Measurements from ENCODE around the gene SPAG6.
"Not testable (repeated sequence)": the region's sequence is repeated elsewhere in the genome, so short reads cannot be mapped to it uniquely, and the experiment has no call there.

Gene SPAG6

GRCh38 chr10:22369434-22370072 is 24.3 kb downstream of the SPAG6 start:
- Mint-ChIP-seq H3K9me3 (no peaks in the 10 kb centered on the region), H3K4me1 (peaks cover 38% of the 10 kb centered on the region), H3K36me3 (peaks cover 4% of the 10 kb centered on the region), H3K4me3 (no peak overlapping the region), H3K27ac (no peak overlapping the region), H3K27me3 (peaks cover 3% of the 10 kb centered on the region)

- Mint-ChIP-seq H3K27ac (no peak overlapping the region), H3K4me3 (no peak overlapping the region), H3K36me3 (peaks cover 4% of the 10 kb centered on the region), H3K27me3 (peaks cover 1% of the 10 kb centered on the region), H3K4me1 (peaks cover 34% of the 10 kb centered on the region), H3K9me3 (no peaks in the 10 kb centered on the region)
These were observed 25.0 kb downstream of the SPAG6 start for GRCh38 chr10:22370320-22370719.

- Mint-ChIP-seq H3K36me3 (peaks cover 1% of the 10 kb centered on the region), H3K27me3 (no peaks in the 10 kb centered on the region), H3K4me3 (no peak overlapping the region), H3K27ac (no peak overlapping the region), H3K9me3 (no peaks in the 10 kb centered on the region), H3K4me1 (peaks cover 18% of the 10 kb centered on the region)
These were observed 27.0 kb downstream of the SPAG6 start for GRCh38 chr10:22372298-22372697.

DNA sequence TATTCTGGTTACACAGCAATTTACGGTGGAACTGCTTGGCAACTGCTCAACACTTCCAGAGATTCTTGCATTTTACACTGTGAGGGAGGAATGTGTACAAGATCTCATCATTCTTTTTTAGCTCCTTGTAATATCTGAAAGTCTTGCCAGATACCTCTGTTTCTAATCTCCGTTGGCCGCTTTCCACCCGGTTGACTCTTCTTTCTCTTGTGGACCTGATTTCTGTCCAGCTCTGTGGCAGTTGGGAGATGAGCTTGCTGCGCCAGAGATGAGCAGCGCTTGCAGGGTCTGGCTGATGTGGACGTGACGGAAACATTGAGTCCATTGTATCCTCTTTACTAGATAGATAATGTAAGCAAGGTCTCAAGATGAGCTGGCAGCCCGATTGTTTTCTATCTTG is 27.6 kb downstream of the SPAG6 start:
- Mint-ChIP-seq H3K27me3 (no peaks in the 10 kb centered on the region), H3K36me3 (peaks cover 1% of the 10 kb centered on the region), H3K4me1 (peaks cover 12% of the 10 kb centered on the region), H3K27ac (no peak overlapping the region), H3K9me3 (no peaks in the 10 kb centered on the region), H3K4me3 (no peak overlapping the region)

DNA sequence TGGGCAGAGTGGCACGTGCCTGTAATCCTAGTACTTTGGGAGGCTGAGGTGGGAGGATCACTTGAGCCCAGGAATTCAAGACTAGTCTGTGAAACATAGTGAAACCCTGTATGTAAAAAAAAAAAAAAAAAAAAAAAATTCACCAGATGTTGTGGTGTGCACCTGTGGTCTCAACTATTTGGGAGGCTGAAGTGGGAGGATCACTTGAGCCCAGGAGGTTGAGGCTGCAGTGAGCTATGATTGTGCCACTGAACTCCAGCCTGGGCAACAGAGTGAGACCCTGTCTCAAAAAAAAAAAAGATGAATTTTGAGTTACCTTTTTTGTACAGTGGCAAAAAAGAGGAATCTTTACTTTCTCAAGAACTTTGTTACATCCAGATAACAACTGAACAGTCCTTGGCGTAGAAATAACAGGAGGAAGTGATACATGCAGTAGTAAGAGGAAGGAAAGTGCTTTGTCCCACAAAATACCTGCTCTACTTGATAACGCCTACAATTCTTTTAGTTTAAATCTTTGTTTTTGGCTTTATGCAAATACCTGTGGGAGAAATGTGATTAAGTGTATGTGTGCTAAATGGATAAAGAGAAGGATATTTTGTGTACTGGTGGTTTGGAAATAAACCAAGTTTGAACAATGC is 29.3 kb downstream of the SPAG6 start:
- Mint-ChIP-seq H3K27ac (no peak overlapping the region), H3K27me3 (no peaks in the 10 kb centered on the region), H3K4me1 (peaks cover 20% of the 10 kb centered on the region), H3K4me3 (no peak overlapping the region), H3K36me3 (peaks cover 1% of the 10 kb centered on the region), H3K9me3 (no peaks in the 10 kb centered on the region)

DNA sequence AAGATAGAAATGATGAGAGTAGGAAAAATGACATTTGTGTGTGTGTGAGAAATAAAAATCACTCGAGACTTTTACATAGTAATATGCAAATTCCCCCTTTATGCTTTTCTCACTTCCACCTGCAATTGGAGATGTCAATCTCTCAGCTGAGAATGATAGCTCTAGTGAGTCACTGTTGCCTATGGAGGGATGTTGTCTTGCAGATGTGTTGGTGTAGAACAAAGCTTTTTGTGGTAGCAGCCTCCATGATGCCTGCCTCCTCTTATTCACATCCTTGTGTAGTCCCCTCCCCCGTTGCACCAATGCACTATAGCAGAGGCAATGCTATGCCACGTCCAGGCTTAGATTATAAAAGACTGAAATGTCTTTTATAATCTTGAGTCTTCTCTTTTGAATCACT is 33.8 kb downstream of the SPAG6 start:
- H3K9me3 Mint-ChIP-seq: no peaks in the 10 kb centered on the region
- no peaks in the 10 kb centered on the region for H3K36me3 Mint-ChIP-seq
- H3K27ac Mint-ChIP-seq: peak overlapping the region; percentile 87
- H3K27me3 Mint-ChIP-seq: no peaks in the 10 kb centered on the region
- peaks cover 15% of the 10 kb centered on the region for H3K4me1 Mint-ChIP-seq
- peak overlapping the region; percentile 37 for H3K4me3 Mint-ChIP-seq

GRCh38 chr10:22381262-22381661 is 36.0 kb downstream of the SPAG6 start:
- Mint-ChIP-seq H3K4me1 (peaks cover 15% of the 10 kb centered on the region), H3K9me3 (no peaks in the 10 kb centered on the region), H3K36me3 (no peaks in the 10 kb centered on the region), H3K27ac (no peak overlapping the region), H3K4me3 (no peak overlapping the region), H3K27me3 (no peaks in the 10 kb centered on the region)

DNA sequence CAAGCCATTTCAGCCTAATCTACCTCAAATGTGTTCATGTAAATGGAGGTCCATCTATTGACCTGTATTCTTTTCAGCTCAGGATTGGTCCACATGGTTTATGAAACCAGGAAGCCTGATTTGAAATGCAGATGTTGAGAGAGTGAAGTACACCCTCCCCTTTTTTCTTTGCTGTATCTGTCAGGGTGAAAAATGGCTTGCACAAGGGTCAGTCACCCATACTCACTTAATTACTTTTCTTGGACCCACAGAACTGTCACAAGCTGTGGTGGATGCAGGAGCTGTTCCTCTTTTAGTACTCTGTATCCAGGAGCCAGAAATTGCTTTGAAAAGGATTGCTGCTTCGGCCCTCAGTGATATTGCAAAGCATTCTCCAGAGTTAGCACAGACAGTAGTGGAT is 41.2 kb downstream of the SPAG6 start:
- no peaks in the 10 kb centered on the region for H3K4me1 Mint-ChIP-seq
- no peaks in the 10 kb centered on the region for H3K9me3 Mint-ChIP-seq
- no peaks in the 10 kb centered on the region for H3K27me3 Mint-ChIP-seq
- no peaks in the 10 kb centered on the region for H3K36me3 Mint-ChIP-seq
- no peak overlapping the region for H3K27ac Mint-ChIP-seq
- H3K4me3 Mint-ChIP-seq: no peak overlapping the region

DNA sequence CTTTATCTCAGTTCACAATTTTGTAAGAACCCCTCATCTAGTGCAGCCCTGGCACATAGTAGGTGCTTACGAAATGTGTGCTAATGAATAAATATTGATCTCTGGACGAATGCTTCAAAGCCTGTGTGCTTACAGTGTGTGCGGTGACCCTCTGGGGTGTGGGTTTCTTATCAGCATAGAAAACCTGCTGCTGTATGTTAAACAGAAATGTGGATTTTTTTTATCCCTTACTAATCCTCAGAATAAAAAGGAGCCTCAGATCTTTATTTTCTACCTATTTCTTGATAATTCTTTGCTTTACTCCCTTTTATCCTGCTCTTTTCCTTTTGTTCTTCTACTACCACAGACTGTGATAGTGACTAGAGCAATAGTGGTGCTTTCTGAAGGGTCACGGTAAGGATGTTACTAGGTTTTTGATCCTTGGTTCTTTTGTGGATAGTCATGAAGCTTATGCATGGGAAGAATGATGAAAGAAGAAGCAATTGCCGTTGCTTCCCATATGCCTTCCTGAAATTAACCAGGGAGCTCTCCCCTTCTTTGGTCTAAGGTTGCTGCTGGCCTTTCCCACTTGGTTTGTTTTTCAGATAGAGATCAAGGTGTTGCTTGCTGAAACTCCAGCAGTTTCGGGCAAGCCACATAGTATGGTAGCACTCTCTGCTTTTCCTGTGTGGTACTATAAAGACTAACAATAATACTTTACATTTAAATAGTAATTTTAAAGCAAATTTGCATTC is 44.7 kb downstream of the SPAG6 start:
- Mint-ChIP-seq H3K9me3 (no peaks in the 10 kb centered on the region), H3K4me1 (no peaks in the 10 kb centered on the region), H3K27ac (no peak overlapping the region), H3K4me3 (no peak overlapping the region), H3K36me3 (no peaks in the 10 kb centered on the region), H3K27me3 (no peaks in the 10 kb centered on the region)

GRCh38 chr10:22391600-22391999 is 46.3 kb downstream of the SPAG6 start:
- Mint-ChIP-seq H3K9me3 (no peaks in the 10 kb centered on the region), H3K36me3 (no peaks in the 10 kb centered on the region), H3K4me3 (no peak overlapping the region), H3K27ac (no peak overlapping the region), H3K4me1 (no peaks in the 10 kb centered on the region), H3K27me3 (peaks cover 3% of the 10 kb centered on the region)

DNA sequence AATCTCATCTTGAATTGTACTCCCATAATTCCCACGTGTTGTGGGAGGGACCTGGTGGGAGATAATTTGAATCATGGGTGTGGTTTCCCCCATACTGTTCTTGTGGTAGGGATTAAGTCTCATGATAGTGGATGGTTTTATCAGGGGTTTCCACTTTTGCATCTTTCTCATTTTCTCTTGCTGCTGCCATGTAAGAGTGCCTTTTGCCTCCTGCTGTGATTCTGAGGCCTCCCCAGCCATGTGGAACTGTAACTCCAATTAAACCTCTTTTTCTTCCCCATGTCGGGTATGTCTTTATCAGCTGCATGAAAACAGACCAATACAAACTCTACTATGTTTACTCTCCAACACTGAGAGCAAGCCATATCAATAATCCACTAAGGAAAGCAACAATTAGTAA is 50.9 kb downstream of the SPAG6 start:
- H3K9me3 Mint-ChIP-seq, H3K36me3 Mint-ChIP-seq, H3K4me1 Mint-ChIP-seq, H3K27ac Mint-ChIP-seq, H3K27me3 Mint-ChIP-seq, H3K4me3 Mint-ChIP-seq: not testable (repeated sequence)

DNA sequence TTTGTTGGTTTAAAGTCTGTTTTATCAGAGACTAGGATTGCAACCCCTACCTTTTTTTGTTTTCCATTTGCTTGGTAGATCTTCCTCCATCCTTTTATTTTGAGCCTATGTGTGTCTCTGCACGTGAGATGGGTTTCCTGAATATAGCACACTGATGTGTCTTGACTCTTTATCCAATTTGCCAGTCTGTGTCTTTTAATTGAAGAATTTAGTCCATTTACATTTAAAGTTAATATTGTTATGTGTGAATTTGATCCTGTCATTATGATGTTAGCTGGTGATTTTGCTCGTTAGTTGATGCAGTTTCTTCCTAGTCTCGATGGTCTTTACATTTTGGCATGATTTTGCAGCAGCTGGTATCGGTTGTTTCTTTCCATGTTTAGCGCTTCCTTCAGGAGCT is 61.6 kb downstream of the SPAG6 start:
- H3K4me1 Mint-ChIP-seq, H3K36me3 Mint-ChIP-seq, H3K4me3 Mint-ChIP-seq, H3K27ac Mint-ChIP-seq, H3K27me3 Mint-ChIP-seq, H3K9me3 Mint-ChIP-seq: not testable (repeated sequence)

DNA sequence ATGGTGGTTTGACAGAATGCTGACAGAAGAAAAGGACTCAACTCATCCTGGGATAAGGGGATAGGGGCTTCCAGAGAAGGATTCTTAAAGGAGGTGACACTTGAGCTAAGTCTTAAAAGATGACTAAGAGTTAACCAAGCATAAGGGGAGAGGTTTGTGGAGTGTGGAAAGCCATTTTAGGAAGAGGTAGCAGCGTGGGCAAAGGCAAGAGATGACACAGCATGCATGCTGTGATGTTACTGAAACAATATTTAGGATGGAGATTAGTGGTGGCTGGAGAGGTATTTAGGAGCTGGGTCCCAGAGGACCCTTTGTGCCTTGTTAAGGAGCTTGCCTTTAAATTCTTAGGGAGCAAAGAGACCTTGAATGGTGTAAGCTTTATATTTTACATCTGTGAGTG is 65.1 kb downstream of the SPAG6 start:
- H3K4me1 Mint-ChIP-seq: no peaks in the 10 kb centered on the region
- H3K27me3 Mint-ChIP-seq: peaks cover 6% of the 10 kb centered on the region
- no peak overlapping the region for H3K4me3 Mint-ChIP-seq
- no peaks in the 10 kb centered on the region for H3K36me3 Mint-ChIP-seq
- H3K27ac Mint-ChIP-seq: no peak overlapping the region
- H3K9me3 Mint-ChIP-seq: no peaks in the 10 kb centered on the region

DNA sequence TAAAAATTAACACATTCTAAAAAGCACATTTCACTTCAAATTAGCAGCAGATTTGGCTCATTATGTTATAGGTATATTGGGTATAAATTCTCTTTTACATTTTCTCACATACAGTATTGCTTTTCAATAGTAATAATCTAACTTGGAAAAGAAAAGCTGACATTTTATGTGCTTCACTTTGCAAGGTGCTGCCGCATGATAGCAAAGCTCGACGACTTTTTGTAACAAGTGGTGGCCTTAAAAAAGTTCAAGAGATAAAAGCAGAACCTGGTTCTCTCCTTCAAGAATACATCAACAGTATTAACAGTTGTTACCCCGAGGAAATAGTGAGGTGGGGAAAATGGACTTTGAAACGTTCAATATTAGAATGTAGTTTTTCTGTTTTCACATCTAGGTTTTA is 65.5 kb downstream of the SPAG6 start:
- Mint-ChIP-seq H3K27me3 (peaks cover 6% of the 10 kb centered on the region), H3K4me1 (no peaks in the 10 kb centered on the region), H3K27ac (no peak overlapping the region), H3K9me3 (no peaks in the 10 kb centered on the region), H3K4me3 (no peak overlapping the region), H3K36me3 (no peaks in the 10 kb centered on the region)

- peaks cover 3% of the 10 kb centered on the region for H3K27me3 Mint-ChIP-seq
- H3K36me3 Mint-ChIP-seq: no peaks in the 10 kb centered on the region
- H3K4me3 Mint-ChIP-seq: no peak overlapping the region
- H3K4me1 Mint-ChIP-seq: no peaks in the 10 kb centered on the region
- no peaks in the 10 kb centered on the region for H3K9me3 Mint-ChIP-seq
- no peak overlapping the region for H3K27ac Mint-ChIP-seq
These were observed 68.8 kb downstream of the SPAG6 start for GRCh38 chr10:22414146-22414545.

GRCh38 chr10:22415072-22415471 is 69.8 kb downstream of the SPAG6 start:
- Mint-ChIP-seq H3K36me3 (no peaks in the 10 kb centered on the region), H3K4me1 (no peaks in the 10 kb centered on the region), H3K27ac (no peak overlapping the region), H3K4me3 (no peak overlapping the region), H3K9me3 (no peaks in the 10 kb centered on the region), H3K27me3 (peaks cover 3% of the 10 kb centered on the region)

All from activated naive CD4-positive, alpha-beta T cell treated with anti-CD3 and anti-CD28 coated beads, Interleukin-2, amount 50 U/mL, for 24 hours (primary cell).